Stimulated activated CD8-positive, alpha-beta memory T cell treated with anti-CD3 and anti-CD28 coated beads, Interleukin-12 subunit alpha, Interleukin-12 subunit beta, amount 100 ng/mL, for 1 hour (primary cell): ENCODE data around the gene TTN.
"Not testable (repeated sequence)": the region's sequence is repeated elsewhere in the genome, so short reads cannot be mapped to it uniquely, and the experiment has no call there.

Source experiments
- DNase-seq: peaks from one replicate; pipeline ENCODE4 v3.0.0-alpha.2; 2020; ENCODE audit warnings: low read depth

The TTN gene

GRCh38 chr2:178529194-178529593, 278.0 kb downstream of the TTN start:
- no peak for DNase-seq

GRCh38 chr2:178528647-178529046, 278.6 kb downstream of the TTN start:
- DNase-seq = no peak

- DNase-seq = no peak
These were observed 279.6 kb downstream of the TTN start for GRCh38 chr2:178527592-178527991.

GRCh38 chr2:178526256-178526655, 281.0 kb downstream of the TTN start:
- DNase-seq = no peak

- DNase-seq = not testable (repeated sequence)
These were observed 281.8 kb downstream of the TTN start for GRCh38 chr2:178525460-178525859.

- DNase-seq = not testable (repeated sequence)
These were observed 282.2 kb downstream of the TTN start for GRCh38 chr2:178525010-178525409.

GRCh38 chr2:178523596-178524134, 283.6 kb downstream of the TTN start:
- DNase-seq = no peak

GRCh38 chr2:178522950-178523595, 284.1 kb downstream of the TTN start:
- DNase-seq = peak; percentile 58

- no peak for DNase-seq
These were observed 285.7 kb downstream of the TTN start for GRCh38 chr2:178521304-178522150.

- no peak for DNase-seq
These were observed 289.7 kb downstream of the TTN start for GRCh38 chr2:178517496-178517895.

GRCh38 chr2:178514664-178515063, 292.6 kb downstream of the TTN start:
- DNase-seq = no peak

- DNase-seq = no peak
These were observed 293.3 kb downstream of the TTN start for GRCh38 chr2:178513876-178514275.

GRCh38 chr2:178512484-178512883, 294.7 kb downstream of the TTN start:
- DNase-seq = no peak

- DNase-seq = no peak
These were observed 296.8 kb downstream of the TTN start for GRCh38 chr2:178510384-178510783.

- DNase-seq = no peak
These were observed 298.6 kb downstream of the TTN start for GRCh38 chr2:178508646-178509045.

- DNase-seq = no peak
These were observed 300.3 kb downstream of the TTN start for GRCh38 chr2:178506949-178507348.

- DNase-seq = no peak
These were observed 300.7 kb downstream of the TTN start for GRCh38 chr2:178506524-178506923.

- no peak for DNase-seq
These were observed 301.1 kb downstream of the TTN start for GRCh38 chr2:178506101-178506500.

GRCh38 chr2:178502751-178503150, 304.5 kb downstream of the TTN start:
- DNase-seq = no peak

GRCh38 chr2:178499640-178500039, 307.6 kb downstream of the TTN start:
- DNase-seq = no peak

- DNase-seq = no peak
These were observed 309.1 kb downstream of the TTN start for GRCh38 chr2:178498137-178498536.

GRCh38 chr2:178496049-178496448, 311.2 kb downstream of the TTN start:
- no peak for DNase-seq

- no peak for DNase-seq
These were observed 315.6 kb downstream of the TTN start for GRCh38 chr2:178491612-178492011.
